Astrocyte (in vitro differentiated cells and primary cell): ENCODE measurements around the gene CASKIN1.

ENCODE experiments used
- CTCF ChIP-seq: IDR thresholded peaks from 2 replicates; pipeline ENCODE4 v1.5.1; 2011; ENCODE audit warnings: low read depth, mild to moderate bottlenecking, inconsistent platforms, low read length, moderate library complexity; ENCODE audit not compliant: insufficient read depth
- EZH2 ChIP-seq: IDR thresholded peaks from 2 replicates; pipeline ENCODE4 v1.6.1; 2012; ENCODE audit warnings: mild to moderate bottlenecking, low read length, inconsistent platforms; ENCODE audit not compliant: insufficient read depth

- no peak for TF ChIP-seq CTCF
- TF ChIP-seq EZH2: peak; percentile 80
Measured at GRCh38 chr16:2196981-2197511, 641 bp upstream of the CASKIN1 start.
